GM23338 (cell line): ENCODE measurements around the gene SETDB2. TPM values are rescaled to one million over a fixed set of nuclear protein-coding genes. Genes with fewer than 3 reads are reported as not detected.

Experiments used
- ATAC-seq: fragments of 200-7000 bp; cut with Tn5 transposase; 3 replicates; pipeline ENCODE4 v1.9.1; 2020
- DNase-seq: peaks from one replicate; pipeline ENCODE4 v3.0.0-alpha.2; 2015; ENCODE audit warnings: low spot score
- H2AFZ ChIP-seq: fragments of 200-600 bp; sonication (generic); 2 replicates; pipeline ENCODE4 v1.8.0; 2016; ENCODE audit warnings: antibody characterized with exemption, mild to moderate bottlenecking, moderate library complexity
- H3F3A ChIP-seq: fragments of 200-600 bp; sonication (generic); replicated peaks from 2 replicates; pipeline ENCODE4 v1.8.0; 2017; ENCODE audit warnings: antibody characterized with exemption, mixed run types, low read depth
- H3K27ac ChIP-seq: fragments of 200-600 bp; sonication (generic); 2 replicates; pipeline ENCODE4 v1.6.1; 2016; ENCODE audit warnings: low read depth
- H3K27me3 ChIP-seq: fragments of 200-600 bp; sonication (generic); 2 replicates; pipeline ENCODE4 v1.8.0; 2016; ENCODE audit warnings: mild to moderate bottlenecking, mixed run types, moderate library complexity; ENCODE audit not compliant: insufficient read depth
- H3K36me3 ChIP-seq: fragments of 200-600 bp; sonication (generic); 2 replicates; pipeline ENCODE4 v1.8.0; 2016; ENCODE audit warnings: mild to moderate bottlenecking; ENCODE audit not compliant: insufficient read depth
- H3K4me1 ChIP-seq: fragments of 200-600 bp; sonication (generic); 2 replicates; pipeline ENCODE4 v1.8.0; 2016; ENCODE audit warnings: mild to moderate bottlenecking, moderate library complexity; ENCODE audit not compliant: insufficient read depth
- H3K4me2 ChIP-seq: fragments of 200-600 bp; sonication (generic); 2 replicates; pipeline ENCODE4 v1.7.1; 2017; ENCODE audit warnings: mixed run types
- H3K4me3 ChIP-seq: fragments of 200-600 bp; sonication (generic); 2 replicates; pipeline ENCODE4 v1.6.1; 2016; ENCODE audit warnings: mixed run types
- H3K79me2 ChIP-seq: fragments of 200-600 bp; sonication (generic); replicated peaks from 2 replicates; pipeline ENCODE4 v1.8.0; 2017; ENCODE audit warnings: mild to moderate bottlenecking; ENCODE audit not compliant: insufficient read depth
- H3K9me2 ChIP-seq: fragments of 200-600 bp; sonication (generic); 2 replicates; pipeline ENCODE4 v1.8.0; 2017; ENCODE audit not compliant: insufficient read depth
- H4K20me1 ChIP-seq: fragments of 200-600 bp; sonication (generic); replicated peaks from 2 replicates; pipeline ENCODE4 v1.8.0; 2017; ENCODE audit warnings: mild to moderate bottlenecking; ENCODE audit not compliant: insufficient read depth
- H3K27ac Mint-ChIP-seq: 2 replicates; pipeline ENCODE4 v1.8.0; 2020; ENCODE audit warnings: inconsistent platforms, mild to moderate bottlenecking, moderate library complexity, mixed read lengths
- H3K27me3 Mint-ChIP-seq: 3 replicates; pipeline ENCODE4 v1.8.0; 2022; ENCODE audit warnings: low read depth, mild to moderate bottlenecking, moderate library complexity, mixed read lengths, inconsistent platforms; ENCODE audit not compliant: insufficient read depth, poor library complexity
- H3K36me3 Mint-ChIP-seq: 3 replicates; pipeline ENCODE4 v1.8.0; 2021; ENCODE audit warnings: low read depth, mild to moderate bottlenecking, inconsistent platforms, moderate library complexity, mixed read lengths
- H3K4me1 Mint-ChIP-seq: 3 replicates; pipeline ENCODE4 v1.8.0; 2020; ENCODE audit warnings: mild to moderate bottlenecking, inconsistent platforms, mixed read lengths
- H3K4me3 Mint-ChIP-seq: 3 replicates; pipeline ENCODE4 v1.8.0; 2021; ENCODE audit warnings: moderate library complexity, mild to moderate bottlenecking, inconsistent platforms, mixed read lengths
- H3K9me3 Mint-ChIP-seq: 3 replicates; pipeline ENCODE4 v1.8.0; 2020; ENCODE audit warnings: moderate library complexity, mild to moderate bottlenecking, inconsistent platforms, mixed read lengths
- CREB1 ChIP-seq: fragments of 250-450 bp; sonication (Bioruptor Pico); IDR thresholded peaks from 2 replicates; pipeline ENCODE4 v1.5.0; 2020; ENCODE audit warnings: low read depth, mild to moderate bottlenecking, moderate library complexity
- CTCF ChIP-seq, 2 experiments: fragments of 200-600 bp in 1 of 2; sonication (generic) in 1 of 2; conservative IDR thresholded peaks; 2 replicates each; pipeline versions ENCODE4 v1.5.1 to v1.6.1; 2016 to 2017; ENCODE audit warnings: antibody characterized with exemption in 2 of 2, low read depth in 2 of 2, mild to moderate bottlenecking in 2 of 2, moderate library complexity in 1 of 2
- EZH2 ChIP-seq: fragments of 200-600 bp; sonication (generic); IDR thresholded peaks from one replicate; pipeline ENCODE4 v1.8.0; 2017; ENCODE audit warnings: antibody characterized with exemption, mild to moderate bottlenecking, low read depth; ENCODE audit not compliant: unreplicated experiment
- EZH2phosphoT487 ChIP-seq: fragments of 200-600 bp; sonication (generic); IDR thresholded peaks from one replicate; pipeline ENCODE4 v1.8.1; 2018; ENCODE audit warnings: antibody characterized with exemption; ENCODE audit not compliant: unreplicated experiment
- ZNF114 ChIP-seq: fragments of 250-450 bp; sonication (Bioruptor Pico); IDR thresholded peaks from 2 replicates; pipeline ENCODE4 v1.5.0; 2020; ENCODE audit warnings: mild to moderate bottlenecking, moderate library complexity
- ZNF331 ChIP-seq: fragments of 250-450 bp; sonication (Bioruptor Pico); IDR thresholded peaks from 2 replicates; pipeline ENCODE4 v1.5.0; 2020; ENCODE audit warnings: low read depth, mild to moderate bottlenecking, moderate library complexity
- ZNF462 ChIP-seq: fragments of 250-450 bp; sonication (Bioruptor Pico); IDR thresholded peaks from 2 replicates; pipeline ENCODE4 v1.5.0; 2020; ENCODE audit warnings: mild to moderate bottlenecking, moderate library complexity
- polyA plus RNA-seq: library from polyadenylated mRNA; unstranded; fragments of >200 nt; fragmentation: Nextera tagmentation; extraction: Ambion mirVana; gene quantifications from 2 replicates; pipeline ENCODE4 v1.2.1, GENCODE V29; 2016
- total RNA-seq: library from RNA; depleted of rRNA; stranded (reverse); fragments of >200 nt; shearing (Covaris generic); gene quantifications from 2 replicates; pipeline ENCODE4 v1.2.3, GENCODE V29; 2014

Gene SETDB2
- total and polyA plus RNA-seq, 2 experiments from 2014 or later = 4.6 to 5.8 TPM

- TF ChIP-seq CREB1 (CRISPR knock-in tag) (no peak), ZNF331 (CRISPR knock-in tag) (no peak), CTCF (conservative IDR thresholded peaks at IDR 0.05; ENCODE audit: low read depth in 2 of 2) (no peak), ZNF114 (CRISPR knock-in tag) (no peak), EZH2 (no peak)
Measured at GRCh38 chr13:49521224-49521623, 77.2 kb downstream of the SETDB2 start (continued).

GRCh38 chr13:49524740-49525501 is 80.8 kb downstream of the SETDB2 start:
- H2AFZ ChIP-seq = no peak overlapping the region
- no peak for ATAC-seq
- Mint-ChIP-seq H3K4me3 (no peak overlapping the region), H3K27ac (no peak overlapping the region), H3K27me3 (peaks cover 1% of the 10 kb centered on the region), H3K9me3 (no peaks in the 10 kb centered on the region), H3K4me1 (no peaks in the 10 kb centered on the region), H3K36me3 (no peaks in the 10 kb centered on the region)
- H3K4me1 ChIP-seq = no peaks in the 10 kb centered on the region
- H3K4me2 ChIP-seq = no peak overlapping the region
- no peaks in the 10 kb centered on the region for H3K27me3 ChIP-seq
- H3K4me3 ChIP-seq = no peak overlapping the region
- no peak for DNase-seq
- no peaks in the 10 kb centered on the region for H3K9me2 ChIP-seq
- H3K79me2 ChIP-seq = no peaks in the 10 kb centered on the region
- no peaks in the 10 kb centered on the region for H3F3A ChIP-seq
- H3K27ac ChIP-seq = no peak overlapping the region
- no peaks in the 10 kb centered on the region for H3K36me3 ChIP-seq
- TF ChIP-seq CTCF (conservative IDR thresholded peaks at IDR 0.05; ENCODE audit: low read depth in 2 of 2) (no peak), ZNF462 (CRISPR knock-in tag) (no peak), CREB1 (CRISPR knock-in tag) (no peak), EZH2phosphoT487 (no peak)
- no peaks in the 10 kb centered on the region; the same call in 1 of the 2 replicates for H4K20me1 ChIP-seq
